K562 (cell line): Measurements from ENCODE around the gene CD79A. TPM values are rescaled to one million over a fixed set of nuclear protein-coding genes. Genes with fewer than 3 reads are reported as not detected.

Experiments
- ATAC-seq: fragments of 200-7000 bp; cut with Tn5 transposase; 3 replicates; pipeline ENCODE4 v1.9.1; 2020; ENCODE audit warnings: moderate library complexity
- BruUV-seq: library from RNA; stranded (reverse); fragments of 400-500 nt; replicated peaks from 2 replicates; lab custom pipeline; 2021; lab: Mats Ljungman, UMichigan
- CTCF ChIA-PET: fragments of 300-600 bp; formaldehyde crosslinking; extraction: SDS; loops from one replicate; lab custom pipeline; 2021; ENCODE audit warnings: low intra/inter-chr PET ratio; lab: Yijun Ruan, JAX
- POLR2A ChIA-PET: fragments of 300-600, 350-650 bp; sonication (Branson Sonifier 250); formaldehyde crosslinking; extraction: SDS; loops from one replicate; lab custom pipeline; 2021; ENCODE audit warnings: antibody characterized with exemption, inconsistent platforms; lab: Yijun Ruan, JAX
- DNase-seq, 4 experiments: peaks; one replicate each; pipeline versions ENCODE4 v3.0.0 to v3.0.0-alpha.2; 2011 to 2018; ENCODE audit warnings: low spot score in 3 of 4, mixed read lengths in 3 of 4; ENCODE audit errors: extremely low read depth in 1 of 4
- FAIRE-seq: peaks from 2 replicates; lab custom pipeline; 2011; peaks lifted over from hg19 to GRCh38; lab: Jason Lieb, UNC
- H2AFZ ChIP-seq: 2 replicates; pipeline ENCODE4 v1.6.0; 2011; ENCODE audit warnings: low read depth, low read length, control low read depth, inconsistent platforms
- H3K27ac ChIP-seq: fragments of 200-600 bp; 3 replicates; pipeline ENCODE4 v1.8.0; 2011; ENCODE audit warnings: low read depth, mild to moderate bottlenecking, control low read depth, inconsistent platforms, low read length, moderate library complexity, mixed read lengths; ENCODE audit errors: extremely low read depth
- H3K27me3 ChIP-seq, 2 experiments: fragments of 300-600 bp in 1 of 2; 2 replicates in 1 of 2; 3 replicates in 1 of 2; pipeline versions ENCODE4 v1.6.0 to v1.8.0; 2011; ENCODE audit warnings: inconsistent platforms in 2 of 2, low read length in 2 of 2, mild to moderate bottlenecking in 1 of 2, mixed read lengths in 1 of 2, moderate library complexity in 1 of 2; ENCODE audit not compliant: control insufficient read depth in 2 of 2, insufficient read depth in 2 of 2
- H3K36me3 ChIP-seq: fragments of 300-600 bp; 3 replicates; pipeline ENCODE4 v1.8.0; 2011; ENCODE audit warnings: mild to moderate bottlenecking, low read length, inconsistent platforms; ENCODE audit not compliant: control insufficient read depth, insufficient read depth
- H3K4me1 ChIP-seq, 2 experiments: fragments of 200-600 bp in 1 of 2; replicated peaks in 1 of 2; 2 replicates in 1 of 2; 3 replicates in 1 of 2; pipeline versions ENCODE4 v1.5.1 to v1.8.0; 2011; ENCODE audit warnings: inconsistent platforms in 2 of 2, low read length in 2 of 2, mild to moderate bottlenecking in 1 of 2, mixed read lengths in 1 of 2, moderate library complexity in 1 of 2; ENCODE audit not compliant: control insufficient read depth in 2 of 2, insufficient read depth in 2 of 2
- H3K4me2 ChIP-seq: 2 replicates; pipeline ENCODE4 v1.6.1; 2011; ENCODE audit warnings: low read length, control low read depth, inconsistent platforms, mixed read lengths; ENCODE audit not compliant: insufficient read depth
- H3K4me3 ChIP-seq: fragments of 200-600 bp; sonication (generic), shearing (Covaris generic); 2 replicates; pipeline ENCODE4 v1.5.1; 2016; ENCODE audit warnings: control low read depth, inconsistent platforms
- H3K79me2 ChIP-seq: fragments of 200-600 bp; 3 replicates; pipeline ENCODE4 v1.8.0; 2011; ENCODE audit warnings: low read length, inconsistent platforms; ENCODE audit not compliant: control insufficient read depth, insufficient read depth
- H3K9ac ChIP-seq, 2 experiments: 2 replicates each; pipeline versions ENCODE4 v1.6.0 to v1.6.1; 2011; ENCODE audit warnings: low read depth in 2 of 2, low read length in 2 of 2, control low read depth in 1 of 2, inconsistent platforms in 1 of 2, mild to moderate bottlenecking in 1 of 2, mixed read lengths in 1 of 2; ENCODE audit not compliant: insufficient read depth in 1 of 2
- H3K9me1 ChIP-seq: one replicate; pipeline ENCODE4 v1.6.0; 2011; ENCODE audit warnings: inconsistent platforms, mild to moderate bottlenecking, low read length, moderate library complexity; ENCODE audit not compliant: control insufficient read depth, insufficient read depth
- H3K9me3 ChIP-seq: replicated peaks from 2 replicates; pipeline ENCODE4 v1.5.1; 2011; ENCODE audit warnings: low read depth, low read length, inconsistent platforms; ENCODE audit not compliant: control insufficient read depth, insufficient read depth
- H4K20me1 ChIP-seq: replicated peaks from 2 replicates; pipeline ENCODE4 v1.6.1; 2011; ENCODE audit warnings: low read length, inconsistent platforms, mixed read lengths; ENCODE audit not compliant: control insufficient read depth, insufficient read depth
- E2F6 ChIP-seq, 2 experiments: IDR thresholded peaks; 2 replicates each; pipeline ENCODE4 v1.6.1; 2011; ENCODE audit warnings: borderline replicate concordance in 1 of 2, control low read depth in 1 of 2, low read depth in 1 of 2, low read length in 1 of 2, mild to moderate bottlenecking in 1 of 2, mixed read lengths in 1 of 2, moderate library complexity in 1 of 2; ENCODE audit not compliant: insufficient read depth in 1 of 2, insufficient read length in 1 of 2, poor library complexity in 1 of 2, severe bottlenecking in 1 of 2; ENCODE audit errors: extremely low read depth in 1 of 2
- POLR2A ChIP-seq: fragments of 450-650 bp; conservative IDR thresholded peaks from 2 replicates; pipeline ENCODE4 v1.6.1; 2016
- POLR2AphosphoS5 ChIP-seq: IDR thresholded peaks from 2 replicates; pipeline ENCODE4 v1.6.1; 2011; ENCODE audit warnings: mild to moderate bottlenecking, low read depth, low read length, moderate library complexity; ENCODE audit not compliant: control insufficient read depth, insufficient read depth
- SAFB2 ChIP-seq: fragments of 200-400 bp; formaldehyde crosslinking; IDR thresholded peaks from 2 replicates; pipeline ENCODE4 v1.6.1; 2018; ENCODE audit warnings: borderline replicate concordance, low read length, low read depth, moderate library complexity; ENCODE audit not compliant: severe bottlenecking
- TFE3 ChIP-seq: fragments of 450-650 bp; formaldehyde crosslinking; IDR thresholded peaks from 2 replicates; pipeline ENCODE4 v1.4.0; 2020; ENCODE audit warnings: mild to moderate bottlenecking, mixed read lengths
- ZNF143 ChIP-seq: sonication (generic); formaldehyde crosslinking; IDR thresholded peaks from 2 replicates; pipeline ENCODE4 v1.9.0; 2022; ENCODE audit warnings: mild to moderate bottlenecking, missing genetic modification reagents
- ZNF551 ChIP-seq: fragments of 250-450 bp; sonication (Bioruptor Pico); IDR thresholded peaks from 2 replicates; pipeline ENCODE4 v1.5.0; 2021; ENCODE audit warnings: mild to moderate bottlenecking, moderate library complexity
- WGBS: fragments of 100-300 bp; shearing (Covaris generic); methylation state at CpG from one replicate; pipeline ENCODE4 v1.1.6; 2016; ENCODE audit warnings: low coverage, mixed read lengths; ENCODE audit not compliant: insufficient coverage; ENCODE audit errors: missing lambda C conversion rate; 5-methylcytosine and 5-hydroxymethylcytosine counted together
- in situ Hi-C: fragments of 300-500 bp; cut with MboI; formaldehyde crosslinking; loops from 4 replicates; pipeline ENCODE4 v1.15.0; 2018; ENCODE audit warnings: inconsistent platforms, mixed read lengths
- intact Hi-C: fragments of 100-400 bp; cut with micrococcal nuclease; formaldehyde crosslinking; loops from 2 replicates; pipeline ENCODE4 v1.14.2; 2022
- polyA plus RNA-seq, 8 experiments: library from polyadenylated mRNA; depleted of rRNA in 4 of 8; stranded (reverse) in 5 of 8; unstranded in 3 of 8; fragments of >200 nt; fragmentation: Nextera tagmentation in 2 of 8; fragmentation: Illumina TruSeq in 1 of 8; extraction: Ambion mirVana in 2 of 8; extraction: Trizol in 1 of 8; gene quantifications; 2 replicates each; pipeline versions ENCODE4 v1.2.1 to v1.2.3, GENCODE V29; 2011 to 2014; ENCODE audit warnings: inconsistent platforms in 1 of 8, missing spikeins in 1 of 8
- total RNA-seq, 7 experiments: library from RNA; depleted of rRNA in 6 of 7; stranded (reverse); fragments of >200 nt in 6 of 7; fragmentation: Illumina TruSeq in 2 of 7; extraction: Trizol in 2 of 7; gene quantifications; 2 replicates each; pipeline versions ENCODE4 v1.2.1 to v1.2.3, GENCODE V29; 2011 to 2021; ENCODE audit warnings: low replicate concordance in 1 of 7

The CD79A gene
- total and polyA plus RNA-seq, 9 of the 15 experiments (the other 6 are each of a cell fraction or from before 2014, with no cell fraction given): 0.04 to 0.72 (median 0.17) TPM; not detected in 3

- TF ChIP-seq E2F6 (IDR thresholded peaks at IDR 0.05; ENCODE audit: borderline replicate concordance in 1 of 2, extremely low read depth in 1 of 2, insufficient read depth in 1 of 2, insufficient read length in 1 of 2, low read depth in 1 of 2, low read length in 1 of 2, poor library complexity in 1 of 2, severe bottlenecking in 1 of 2): no peak
- TF ChIP-seq TFE3 (CRISPR knock-in tag): no peak
These were observed 14.6 kb upstream of the CD79A start (continued) for GRCh38 chr19:41862445-41862986.

- FAIRE-seq: no peak
- Histone ChIP-seq H3K4me3 (no peak overlapping the region), H3K9ac (peak overlapping the region; percentile 15 to 26; a peak in 3 of 4 replicates), H3K27me3 (no peaks in the 10 kb centered on the region), H3K79me2 (peaks cover 81% of the 10 kb centered on the region), H3K9me1 (peaks cover 8% of the 10 kb centered on the region), H4K20me1 (peaks cover 47% of the 10 kb centered on the region), H2AFZ (no peak overlapping the region), H3K4me2 (peak overlapping the region; percentile 95), H3K27ac (peak overlapping the region; percentile 61), H3K36me3 (peaks cover 75% of the 10 kb centered on the region), H3K9me3 (no peaks in the 10 kb centered on the region), H3K4me1 (peaks cover 30 to 35% of the 10 kb centered on the region in 2 experiments)
- intact Hi-C loops: no loop called here
- WGBS: 92% methylated on average over 9 of the region's 11 CpGs
- ChIA-PET CTCF (no interaction called here), POLR2A (interaction anchor here (0.5 to 3.2 kb wide), 10 partner anchors 9 to 407 kb away, joined by 3 to 25 read pairs (median 4); no protein-coding TSS in a partner anchor)
- no peak for TF ChIP-seq SAFB2
- no peak for TF ChIP-seq ZNF551 (CRISPR knock-in tag)
- peak; percentile 24; the same call in 1 of the 2 replicates for TF ChIP-seq POLR2A
- TF ChIP-seq ZNF143: no peak
- TF ChIP-seq POLR2AphosphoS5: peak; percentile 39; the same call in 1 of the 2 replicates
- no peak for DNase-seq
- no TSS peak for BruUV-seq
- in situ Hi-C loops: no loop called here
- no peak for ATAC-seq
These were observed 13.7 kb upstream of the CD79A start for GRCh38 chr19:41863209-41863931.
